GM19324 (cell line): ENCODE data around the gene PWWP2B.

Experiments used
- ATAC-seq: cut with Tn5 transposase; IDR thresholded peaks from one replicate; pipeline ENCODE4 v1.9.1; 2021; ENCODE audit warnings: mild to moderate bottlenecking, moderate library complexity; ENCODE audit not compliant: unreplicated experiment, low FRiP score

The PWWP2B gene

DNA sequence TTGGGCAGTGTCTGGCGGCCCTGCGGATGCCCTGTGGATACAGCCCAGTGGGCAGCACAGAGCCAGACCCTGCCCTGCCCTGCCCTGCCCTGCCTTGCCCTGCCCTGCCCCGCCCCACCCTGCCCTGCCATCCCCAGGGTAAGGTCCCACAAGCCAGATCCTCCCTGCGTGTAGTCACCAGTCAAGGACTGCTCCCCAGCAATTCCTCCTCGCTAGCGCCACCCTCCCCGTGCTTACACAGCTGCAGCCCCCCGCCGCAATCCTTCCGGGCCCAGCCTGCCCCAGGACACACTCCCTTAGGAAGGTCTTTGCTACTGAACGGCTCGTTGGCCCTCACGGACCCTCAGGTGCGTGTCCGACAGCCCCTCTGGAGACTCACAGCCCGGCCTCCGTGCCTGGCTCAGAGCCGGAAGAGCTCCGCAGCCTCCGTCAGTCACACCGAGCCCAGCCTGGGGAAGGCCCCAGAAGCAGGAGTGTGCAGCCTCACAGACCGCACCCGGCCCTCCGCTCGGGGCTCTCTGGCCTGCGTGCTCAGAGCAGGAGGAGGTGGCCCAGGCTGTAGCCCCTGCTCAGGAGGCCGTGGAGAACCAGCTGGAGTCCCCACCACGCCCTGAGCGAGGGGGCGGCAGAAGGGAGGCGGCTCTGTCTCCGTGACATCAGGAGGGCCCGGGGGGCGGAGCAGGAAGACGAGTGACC lies 68.3 kb downstream of the PWWP2B start:
- ATAC-seq: no peak

DNA sequence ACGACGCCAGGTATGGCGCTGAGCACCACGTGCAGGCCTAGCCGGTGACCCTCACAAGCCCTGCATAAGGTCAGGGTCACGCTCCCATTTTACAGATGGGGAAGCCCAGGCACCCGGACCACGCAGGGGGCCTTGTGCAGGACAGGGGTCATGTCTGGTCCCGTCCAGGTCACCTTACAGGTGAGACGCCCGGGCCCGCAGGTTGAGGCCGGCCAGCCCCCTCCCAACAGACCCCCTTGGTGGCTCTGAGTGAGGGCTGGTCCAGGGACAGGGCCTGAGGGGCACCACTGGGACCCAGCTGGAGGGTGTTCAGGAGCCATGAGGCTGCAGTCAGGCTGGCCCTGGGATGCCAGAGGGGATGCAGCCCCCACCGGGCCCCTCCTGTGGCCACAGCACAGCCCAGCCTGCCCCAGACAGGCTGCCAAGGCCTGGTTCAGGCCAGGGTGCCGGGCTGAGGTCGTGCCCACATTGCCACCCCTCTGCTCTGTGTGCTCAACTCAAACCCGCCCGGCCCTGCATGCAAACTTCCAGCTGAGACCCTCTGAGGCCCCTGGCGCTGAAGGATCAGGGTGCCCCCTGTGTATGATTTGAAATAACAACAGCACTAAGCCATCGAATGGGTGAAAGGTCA lies 69.0 kb downstream of the PWWP2B start:
- ATAC-seq: no peak

DNA sequence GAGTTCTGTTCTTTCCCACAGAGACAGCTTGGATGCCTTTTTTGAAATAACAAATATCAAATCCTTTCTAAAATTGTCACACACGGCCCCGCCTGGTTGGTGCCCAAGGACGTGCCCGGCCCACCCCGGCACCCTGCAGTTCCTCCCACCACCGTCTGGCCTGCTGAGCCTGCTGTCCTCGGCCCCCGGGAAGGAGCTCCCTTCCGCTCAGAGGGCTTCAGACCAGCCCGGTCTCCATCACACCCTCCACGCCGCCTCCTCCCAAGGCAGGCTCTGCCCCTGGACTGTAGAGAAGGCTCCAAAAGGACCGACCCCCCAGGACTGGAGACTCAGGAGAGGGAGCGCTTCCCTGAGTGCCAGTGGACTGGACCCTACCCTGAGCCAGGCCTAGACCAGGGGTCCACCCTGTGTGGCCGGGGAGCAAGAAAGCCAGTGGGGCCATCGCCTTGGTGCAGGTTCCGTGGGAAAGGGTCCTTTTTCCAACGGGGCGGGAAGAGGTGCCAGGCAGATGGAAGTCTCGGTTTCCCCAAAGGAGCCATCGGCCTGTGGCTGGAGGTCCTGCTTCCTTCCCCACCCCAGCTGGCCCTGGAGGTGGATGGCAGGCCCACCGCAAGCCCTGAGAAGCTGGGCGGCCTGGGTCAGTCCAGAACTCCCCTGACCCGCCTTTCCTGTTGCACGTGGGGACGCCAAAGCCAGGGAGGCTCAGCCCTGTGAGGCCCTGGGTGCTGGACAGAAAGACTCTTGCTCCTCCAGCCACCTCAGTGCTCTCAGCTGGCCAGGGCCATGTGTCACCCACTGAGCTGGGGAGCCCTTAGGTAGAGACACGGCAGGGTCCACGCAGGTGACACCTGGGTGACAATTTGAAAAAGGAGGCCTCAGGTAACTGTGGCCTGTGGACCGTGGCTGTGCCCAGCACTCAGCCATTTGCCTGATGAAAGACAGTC lies 69.8 kb downstream of the PWWP2B start:
- no peak for ATAC-seq
